ENCODE results near the gene PLXDC2. TPM values are rescaled to one million over a fixed set of nuclear protein-coding genes. Genes with fewer than 3 reads are reported as not detected.

The PLXDC2 gene
- total RNA-seq, 5 donors from 2014 or later (not counting 1 experiment from before 2014, with no cell fraction given): 0.49 to 1.1 (median 0.56) TPM

- no peaks in the 10 kb centered on the region for H3K27me3 Mint-ChIP-seq
- Histone ChIP-seq H3K4me1 (ENCODE audit: control insufficient read depth in 1 of 2, extremely low read depth in 1 of 2, insufficient read depth in 2 of 2, low read length in 2 of 2) (no peaks in the 10 kb centered on the region), H3K27me3 (replicated peaks in 1 of 2; ENCODE audit: control insufficient read depth in 2 of 2, extremely low read depth in 1 of 2, insufficient read depth in 2 of 2, low read length in 1 of 2) (no peaks in the 10 kb centered on the region), H3K4me3 (ENCODE audit: control insufficient read depth in 1 of 2, extremely low read depth in 1 of 2, low read length in 1 of 2) (no peak overlapping the region), H3K36me3 (ENCODE audit: control insufficient read depth in 2 of 2, extremely low read depth in 1 of 2, insufficient read depth in 1 of 2, low read length in 1 of 2) (no peaks in the 10 kb centered on the region), H3K9me3 (no peaks in the 10 kb centered on the region), H3K27ac (ENCODE audit: low read length) (no peak overlapping the region)
- H3K27ac Mint-ChIP-seq: no peak overlapping the region
- H3K9me3 Mint-ChIP-seq: peaks cover 0 to 12% (median 3%) of the 10 kb centered on the region in 3 donors
- 83% methylated on average over 1 of the region's 7 CpGs for WGBS (ENCODE audit: insufficient coverage)
- ChIA-PET POLR2A (no interaction called here), CTCF (no interaction called here)
- H3K4me1 Mint-ChIP-seq: no peaks in the 10 kb centered on the region
- DNase-seq (no peak), ATAC-seq (replicated peaks in 1 of 4) (no peak)
- no peaks in the 10 kb centered on the region for H3K36me3 Mint-ChIP-seq
- H3K4me3 Mint-ChIP-seq: no peak overlapping the region
These were observed 112.7 kb downstream of the PLXDC2 start for GRCh38 chr10:19928936-19929335.

GRCh38 chr10:19929506-19930140 is 113.4 kb downstream of the PLXDC2 start:
- POLR2A ChIA-PET: no interaction called here
- H3K27me3 Mint-ChIP-seq: no peaks in the 10 kb centered on the region
- Histone ChIP-seq H3K27ac (ENCODE audit: low read length) (no peak overlapping the region), H3K4me1 (ENCODE audit: control insufficient read depth in 1 of 2, extremely low read depth in 1 of 2, insufficient read depth in 2 of 2, low read length in 2 of 2) (no peaks in the 10 kb centered on the region), H3K4me3 (ENCODE audit: control insufficient read depth in 1 of 2, extremely low read depth in 1 of 2, low read length in 1 of 2) (no peak overlapping the region), H3K27me3 (replicated peaks in 1 of 2; ENCODE audit: control insufficient read depth in 2 of 2, extremely low read depth in 1 of 2, insufficient read depth in 2 of 2, low read length in 1 of 2) (no peaks in the 10 kb centered on the region), H3K9me3 (no peaks in the 10 kb centered on the region), H3K36me3 (ENCODE audit: control insufficient read depth in 2 of 2, extremely low read depth in 1 of 2, insufficient read depth in 1 of 2, low read length in 1 of 2) (no peaks in the 10 kb centered on the region)
- ATAC-seq (replicated peaks in 1 of 4) (no peak), DNase-seq (no peak)
- peaks cover 0 to 12% (median 3%) of the 10 kb centered on the region in 3 donors for H3K9me3 Mint-ChIP-seq
- CTCF ChIA-PET: no interaction called here
- H3K4me1 Mint-ChIP-seq: no peaks in the 10 kb centered on the region
- H3K4me3 Mint-ChIP-seq: no peak overlapping the region
- no peaks in the 10 kb centered on the region for H3K36me3 Mint-ChIP-seq
- H3K27ac Mint-ChIP-seq: no peak overlapping the region
- 29% methylated on average over 1 of the region's 3 CpGs for WGBS (ENCODE audit: insufficient coverage)

- Histone ChIP-seq H3K27ac (ENCODE audit: low read length) (no peak overlapping the region), H3K9me3 (no peaks in the 10 kb centered on the region), H3K27me3 (replicated peaks in 1 of 2; ENCODE audit: control insufficient read depth in 2 of 2, extremely low read depth in 1 of 2, insufficient read depth in 2 of 2, low read length in 1 of 2) (no peaks in the 10 kb centered on the region), H3K4me1 (ENCODE audit: control insufficient read depth in 1 of 2, extremely low read depth in 1 of 2, insufficient read depth in 2 of 2, low read length in 2 of 2) (no peaks in the 10 kb centered on the region), H3K4me3 (ENCODE audit: control insufficient read depth in 1 of 2, extremely low read depth in 1 of 2, low read length in 1 of 2) (no peak overlapping the region), H3K36me3 (ENCODE audit: control insufficient read depth in 2 of 2, extremely low read depth in 1 of 2, insufficient read depth in 1 of 2, low read length in 1 of 2) (no peaks in the 10 kb centered on the region)
- WGBS (ENCODE audit: insufficient coverage): 61% methylated on average over 7 of the region's 12 CpGs
- ChIA-PET CTCF (no interaction called here), POLR2A (no interaction called here)
- DNase-seq (no peak), ATAC-seq (replicated peaks in 1 of 4) (no peak)
- Mint-ChIP-seq H3K9me3 (peaks cover 0 to 12% (median 3%) of the 10 kb centered on the region in 3 donors), H3K27ac (no peak overlapping the region), H3K27me3 (no peaks in the 10 kb centered on the region), H3K4me3 (no peak overlapping the region), H3K36me3 (no peaks in the 10 kb centered on the region), H3K4me1 (no peaks in the 10 kb centered on the region)
These were observed 115.0 kb downstream of the PLXDC2 start for GRCh38 chr10:19930936-19931893.

GRCh38 chr10:19931894-19932590 is 115.8 kb downstream of the PLXDC2 start:
- ATAC-seq (replicated peaks in 1 of 4) (no peak), DNase-seq (no peak)
- no peak overlapping the region for H3K4me3 ChIP-seq (ENCODE audit: control insufficient read depth in 1 of 2, extremely low read depth in 1 of 2, low read length in 1 of 2)
- Mint-ChIP-seq H3K27ac (no peak overlapping the region), H3K36me3 (no peaks in the 10 kb centered on the region), H3K4me3 (no peak overlapping the region), H3K4me1 (no peaks in the 10 kb centered on the region), H3K27me3 (no peaks in the 10 kb centered on the region), H3K9me3 (peaks cover 0 to 17% (median 5%) of the 10 kb centered on the region in 3 donors)
- POLR2A ChIA-PET: no interaction called here
- H3K27me3 ChIP-seq (replicated peaks in 1 of 2; ENCODE audit: control insufficient read depth in 2 of 2, extremely low read depth in 1 of 2, insufficient read depth in 2 of 2, low read length in 1 of 2): no peaks in the 10 kb centered on the region
- no peaks in the 10 kb centered on the region for H3K9me3 ChIP-seq
- no peaks in the 10 kb centered on the region for H3K36me3 ChIP-seq (ENCODE audit: control insufficient read depth in 2 of 2, extremely low read depth in 1 of 2, insufficient read depth in 1 of 2, low read length in 1 of 2)
- no peaks in the 10 kb centered on the region for H3K4me1 ChIP-seq (ENCODE audit: control insufficient read depth in 1 of 2, extremely low read depth in 1 of 2, insufficient read depth in 2 of 2, low read length in 2 of 2)
- H3K27ac ChIP-seq (ENCODE audit: low read length): no peak overlapping the region
- CTCF ChIA-PET: no interaction called here
- WGBS (ENCODE audit: insufficient coverage): 89% methylated on average over 2 of the region's 4 CpGs

GRCh38 chr10:19932806-19933371 is 116.7 kb downstream of the PLXDC2 start:
- DNase-seq (no peak), ATAC-seq (replicated peaks in 1 of 4) (no peak)
- Mint-ChIP-seq H3K36me3 (no peaks in the 10 kb centered on the region), H3K27ac (no peak overlapping the region), H3K4me3 (no peak overlapping the region), H3K9me3 (peaks cover 0 to 22% (median 9%) of the 10 kb centered on the region in 3 donors), H3K4me1 (no peaks in the 10 kb centered on the region), H3K27me3 (no peaks in the 10 kb centered on the region)
- Histone ChIP-seq H3K27me3 (replicated peaks in 1 of 2; ENCODE audit: control insufficient read depth in 2 of 2, extremely low read depth in 1 of 2, insufficient read depth in 2 of 2, low read length in 1 of 2) (no peaks in the 10 kb centered on the region), H3K4me3 (ENCODE audit: control insufficient read depth in 1 of 2, extremely low read depth in 1 of 2, low read length in 1 of 2) (no peak overlapping the region), H3K4me1 (ENCODE audit: control insufficient read depth in 1 of 2, extremely low read depth in 1 of 2, insufficient read depth in 2 of 2, low read length in 2 of 2) (no peaks in the 10 kb centered on the region), H3K36me3 (ENCODE audit: control insufficient read depth in 2 of 2, extremely low read depth in 1 of 2, insufficient read depth in 1 of 2, low read length in 1 of 2) (no peaks in the 10 kb centered on the region), H3K9me3 (no peaks in the 10 kb centered on the region), H3K27ac (ENCODE audit: low read length) (no peak overlapping the region)
- CTCF ChIA-PET: no interaction called here
- POLR2A ChIA-PET: no interaction called here
- WGBS (ENCODE audit: insufficient coverage): no CpG with 5 or more reads among the region's 5 CpGs

- H3K4me3 Mint-ChIP-seq: no peak overlapping the region
- CTCF ChIA-PET: no interaction called here
- no peaks in the 10 kb centered on the region for H3K27me3 Mint-ChIP-seq
- ATAC-seq (replicated peaks in 1 of 4): no peak
- peaks cover 0 to 22% (median 6%) of the 10 kb centered on the region in 3 donors for H3K9me3 Mint-ChIP-seq
- no peak for DNase-seq
- WGBS (ENCODE audit: insufficient coverage): 100% methylated on average over 1 of the region's 3 CpGs
- no peaks in the 10 kb centered on the region for H3K9me3 ChIP-seq
- no peaks in the 10 kb centered on the region for H3K36me3 Mint-ChIP-seq
- no peaks in the 10 kb centered on the region for H3K27me3 ChIP-seq (replicated peaks in 1 of 2; ENCODE audit: control insufficient read depth in 2 of 2, extremely low read depth in 1 of 2, insufficient read depth in 2 of 2, low read length in 1 of 2)
- H3K4me1 ChIP-seq (ENCODE audit: control insufficient read depth in 1 of 2, extremely low read depth in 1 of 2, insufficient read depth in 2 of 2, low read length in 2 of 2): no peaks in the 10 kb centered on the region
- POLR2A ChIA-PET: no interaction called here
- H3K4me3 ChIP-seq (ENCODE audit: control insufficient read depth in 1 of 2, extremely low read depth in 1 of 2, low read length in 1 of 2): no peak overlapping the region
- no peaks in the 10 kb centered on the region for H3K36me3 ChIP-seq (ENCODE audit: control insufficient read depth in 2 of 2, extremely low read depth in 1 of 2, insufficient read depth in 1 of 2, low read length in 1 of 2)
- H3K27ac Mint-ChIP-seq: no peak overlapping the region
- H3K27ac ChIP-seq (ENCODE audit: low read length): no peak overlapping the region
- no peaks in the 10 kb centered on the region for H3K4me1 Mint-ChIP-seq
These were observed 117.5 kb downstream of the PLXDC2 start for GRCh38 chr10:19933772-19934171.

Measured in T-cell (primary cell).